ENCODE results near the gene IGSF10.

DNA sequence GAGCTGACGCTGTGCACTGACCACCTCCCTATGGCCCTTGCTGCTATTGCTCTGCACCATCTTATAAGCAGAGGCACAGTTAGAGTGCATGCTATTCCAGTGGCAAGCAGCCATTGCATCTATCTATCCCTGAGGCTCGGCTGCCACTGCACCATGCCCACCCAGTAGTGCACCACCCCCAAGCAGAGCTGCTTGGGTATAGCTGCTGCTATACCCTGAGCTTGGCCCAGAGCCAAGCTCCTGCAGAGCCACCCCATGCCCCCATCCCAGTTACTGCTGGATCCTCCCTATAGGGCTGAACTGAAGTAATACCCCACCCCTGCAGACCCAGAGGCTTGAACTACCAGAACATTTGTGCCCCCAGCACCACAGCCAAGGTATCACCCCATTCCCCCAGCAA lies 19.6 kb upstream of the IGSF10 start:
- no peak for TF ChIP-seq POLR2A (IDR thresholded peaks at IDR 0.05; ENCODE audit: low read length)
- TF ChIP-seq GATA1 (IDR thresholded peaks at IDR 0.05; ENCODE audit: low read depth, low read length), result no peak

All from erythroblast (primary cell).